Lower lobe of right lung (tissue), 2 donors: ENCODE measurements around the gene PALD1. TPM values are rescaled to one million over a fixed set of nuclear protein-coding genes. Genes with fewer than 3 reads are reported as not detected.

ENCODE experiments used
- ATAC-seq, 2 donors: fragments of 200-7000 bp; cut with Tn5 transposase; one replicate each; pipeline ENCODE4 v1.9.1; 2020 to 2022; ENCODE audit warnings: mild to moderate bottlenecking in 2 of 2, moderate library complexity in 2 of 2
- DNase-seq: peaks from one replicate; pipeline ENCODE4 v3.0.0-alpha.2; 2020
- H3K27ac ChIP-seq: fragments of 200-600 bp; one replicate; pipeline ENCODE4 v1.8.0; 2022
- H3K27me3 ChIP-seq: fragments of 200-600 bp; one replicate; pipeline ENCODE4 v1.8.0; 2022; ENCODE audit warnings: low read depth
- H3K36me3 ChIP-seq: fragments of 200-600 bp; one replicate; pipeline ENCODE4 v1.8.0; 2022; ENCODE audit warnings: mild to moderate bottlenecking
- H3K4me1 ChIP-seq: fragments of 200-600 bp; one replicate; pipeline ENCODE4 v1.8.0; 2022
- H3K4me3 ChIP-seq: fragments of 200-600 bp; one replicate; pipeline ENCODE4 v1.8.0; 2022; ENCODE audit warnings: mild to moderate bottlenecking
- H3K9me3 ChIP-seq: fragments of 200-600 bp; one replicate; pipeline ENCODE4 v1.8.0; 2022
- intact Hi-C: fragments of 100-400 bp; cut with DNase I; formaldehyde crosslinking; loops from one replicate; pipeline ENCODE4 v1.11.0; 2022
- total RNA-seq: library from RNA; stranded (reverse); fragmentation: NEBNext Ultra II Directional; extraction: Animal tissue kit (Norgen Biotek cat#: 25700); gene quantifications from one replicate; pipeline ENCODE4 v1.2.1, GENCODE V29; 2021
- TF ChIP-seq, protein P1 (sequence below): fragments of 200-600 bp; IDR thresholded peaks from one replicate; pipeline ENCODE4 v1.8.0; 2022; ENCODE audit warnings: antibody characterized with exemption, mild to moderate bottlenecking
- donor health status: DM: no; HTN: yes; CAD: no; lungs with severe emphysema.

The PALD1 gene
- total RNA-seq, 1 donor from 2014 or later = 16.0 TPM

- no peak overlapping the region for H3K4me3 ChIP-seq
- peaks cover 14% of the 10 kb centered on the region for H3K4me1 ChIP-seq
- H3K36me3 ChIP-seq = peaks cover 33% of the 10 kb centered on the region
- no peaks in the 10 kb centered on the region for H3K27me3 ChIP-seq
- H3K27ac ChIP-seq = peak overlapping the region; percentile 33
- no peaks in the 10 kb centered on the region for H3K9me3 ChIP-seq
- ATAC-seq = no peak
- TF ChIP-seq, protein P1, sequence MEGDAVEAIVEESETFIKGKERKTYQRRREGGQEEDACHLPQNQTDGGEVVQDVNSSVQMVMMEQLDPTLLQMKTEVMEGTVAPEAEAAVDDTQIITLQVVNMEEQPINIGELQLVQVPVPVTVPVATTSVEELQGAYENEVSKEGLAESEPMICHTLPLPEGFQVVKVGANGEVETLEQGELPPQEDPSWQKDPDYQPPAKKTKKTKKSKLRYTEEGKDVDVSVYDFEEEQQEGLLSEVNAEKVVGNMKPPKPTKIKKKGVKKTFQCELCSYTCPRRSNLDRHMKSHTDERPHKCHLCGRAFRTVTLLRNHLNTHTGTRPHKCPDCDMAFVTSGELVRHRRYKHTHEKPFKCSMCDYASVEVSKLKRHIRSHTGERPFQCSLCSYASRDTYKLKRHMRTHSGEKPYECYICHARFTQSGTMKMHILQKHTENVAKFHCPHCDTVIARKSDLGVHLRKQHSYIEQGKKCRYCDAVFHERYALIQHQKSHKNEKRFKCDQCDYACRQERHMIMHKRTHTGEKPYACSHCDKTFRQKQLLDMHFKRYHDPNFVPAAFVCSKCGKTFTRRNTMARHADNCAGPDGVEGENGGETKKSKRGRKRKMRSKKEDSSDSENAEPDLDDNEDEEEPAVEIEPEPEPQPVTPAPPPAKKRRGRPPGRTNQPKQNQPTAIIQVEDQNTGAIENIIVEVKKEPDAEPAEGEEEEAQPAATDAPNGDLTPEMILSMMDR = no peak
- intact Hi-C loops = loop anchor here (5.0 kb wide), 1 partner anchor 205 kb away; no protein-coding TSS in a partner anchor
- no peak for DNase-seq
These were observed 74.0 kb downstream of the PALD1 start for GRCh38 chr10:70552586-70552985.

DNA sequence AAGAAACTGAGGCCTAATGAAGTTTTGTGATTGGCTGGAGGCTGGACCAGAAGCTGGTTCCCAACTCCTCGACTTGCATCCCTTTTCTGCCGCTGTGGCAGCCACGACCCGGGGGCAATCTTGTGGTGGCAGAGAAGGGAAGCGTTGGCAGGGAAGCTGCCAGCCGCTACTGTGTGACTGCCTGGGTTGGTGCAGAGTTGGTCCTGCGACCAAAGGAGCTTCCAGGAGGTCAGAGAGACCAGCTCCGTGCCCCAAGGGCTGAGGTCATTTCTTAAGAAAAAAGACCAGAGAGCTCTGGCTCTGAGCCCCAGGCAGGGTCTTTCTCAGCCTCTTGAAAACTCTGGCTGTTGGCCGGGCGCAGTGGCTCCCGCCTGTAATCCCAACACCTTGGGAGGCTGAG lies 76.8 kb downstream of the PALD1 start:
- DNase-seq = no peak
- no peak overlapping the region for H3K27ac ChIP-seq
- H3K36me3 ChIP-seq = peaks cover 25% of the 10 kb centered on the region
- peaks cover 35% of the 10 kb centered on the region for H3K4me1 ChIP-seq
- intact Hi-C loops = no loop called here
- TF ChIP-seq, protein P1 = no peak
- H3K9me3 ChIP-seq = no peaks in the 10 kb centered on the region
- no peaks in the 10 kb centered on the region for H3K27me3 ChIP-seq
- no peak for ATAC-seq
- no peak overlapping the region for H3K4me3 ChIP-seq

DNA sequence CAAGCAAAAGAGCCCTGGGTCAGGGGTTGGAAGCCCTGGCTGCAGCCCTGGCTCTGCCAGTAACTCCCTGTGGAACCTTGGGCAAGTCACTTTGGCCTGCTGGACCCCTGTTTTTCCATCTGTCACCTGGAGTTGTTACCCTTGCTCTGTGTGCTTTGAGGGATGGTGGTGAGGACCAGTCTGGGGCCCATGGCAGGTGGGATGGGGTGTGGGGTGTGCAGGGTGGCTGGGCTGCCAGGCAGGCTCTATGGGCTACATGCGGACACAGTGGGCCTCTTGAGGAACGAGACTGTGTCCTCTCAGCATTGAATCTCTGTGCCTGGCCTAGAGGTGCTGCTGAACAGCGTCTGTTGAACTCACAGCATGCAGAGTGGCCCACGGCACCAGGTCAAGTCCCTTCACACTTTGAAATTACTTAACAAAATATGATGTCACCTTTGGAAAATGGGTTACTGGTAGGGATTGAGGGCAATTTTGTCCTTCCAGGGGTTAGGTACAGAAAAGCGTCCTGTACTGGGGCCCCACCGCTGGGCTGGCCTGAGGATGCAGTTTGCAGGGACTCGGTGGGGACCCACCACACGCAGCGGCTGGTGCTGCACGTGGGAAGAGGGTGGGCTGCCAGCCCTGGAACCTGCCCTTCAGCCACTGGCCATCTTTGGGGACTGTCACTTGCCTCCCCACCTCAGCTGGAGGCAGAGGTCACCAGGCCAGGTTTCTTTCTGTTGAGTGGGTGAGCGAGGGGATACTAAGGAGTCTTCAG lies 78.7 kb downstream of the PALD1 start:
- DNase-seq = no peak
- TF ChIP-seq, protein P1 = no peak
- Histone ChIP-seq H3K27ac (no peak overlapping the region), H3K36me3 (peaks cover 17% of the 10 kb centered on the region), H3K4me1 (peaks cover 45% of the 10 kb centered on the region), H3K27me3 (no peaks in the 10 kb centered on the region), H3K4me3 (no peak overlapping the region), H3K9me3 (no peaks in the 10 kb centered on the region)
- intact Hi-C loops = no loop called here
- ATAC-seq = no peak

- H3K27me3 ChIP-seq = no peaks in the 10 kb centered on the region
- H3K4me3 ChIP-seq = no peak overlapping the region
- intact Hi-C loops = no loop called here
- H3K4me1 ChIP-seq = peaks cover 40% of the 10 kb centered on the region
- ATAC-seq (no peak), DNase-seq (no peak)
- H3K27ac ChIP-seq = no peak overlapping the region
- TF ChIP-seq, protein P1 = no peak
- peaks cover 14% of the 10 kb centered on the region for H3K36me3 ChIP-seq
- H3K9me3 ChIP-seq = no peaks in the 10 kb centered on the region
These were observed 79.3 kb downstream of the PALD1 start for GRCh38 chr10:70557876-70558275.

DNA sequence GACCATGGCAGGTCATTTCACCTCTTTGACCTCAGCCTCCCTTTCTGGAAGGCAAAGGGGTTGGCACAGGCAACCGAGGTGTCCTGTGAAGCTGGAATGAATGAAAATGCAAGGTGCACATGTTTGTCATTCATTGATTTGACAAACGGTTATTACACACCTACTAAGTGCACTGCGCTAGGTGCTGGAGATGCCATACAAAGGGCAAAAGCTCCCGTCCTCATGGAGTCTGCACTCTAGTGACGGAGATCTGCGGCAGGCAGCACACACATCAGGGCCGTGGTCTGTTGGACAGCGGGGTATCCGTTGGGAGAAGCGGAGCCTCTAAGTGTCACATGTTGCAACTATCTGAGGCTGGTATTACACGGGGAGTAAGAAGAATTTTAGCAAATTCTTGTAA lies 79.7 kb downstream of the PALD1 start:
- Histone ChIP-seq H3K27me3 (no peaks in the 10 kb centered on the region), H3K4me3 (no peak overlapping the region), H3K27ac (no peak overlapping the region), H3K36me3 (peaks cover 11% of the 10 kb centered on the region), H3K4me1 (peaks cover 40% of the 10 kb centered on the region), H3K9me3 (no peaks in the 10 kb centered on the region)
- DNase-seq = no peak
- intact Hi-C loops = no loop called here
- TF ChIP-seq, protein P1 = no peak
- ATAC-seq = no peak
